LNCaP clone FGC (cell line): Measurements from ENCODE around the gene MED15.

Experiments
- DNase-seq: peaks from one replicate; pipeline ENCODE4 v3.0.0-alpha.2; 2011; ENCODE audit warnings: low read depth
- H3K4me3 ChIP-seq: 2 replicates; pipeline ENCODE4 v1.5.1; 2011; ENCODE audit warnings: mild to moderate bottlenecking, low read depth, low read length, control low read depth
- TF ChIP-seq, protein P1 (sequence below): IDR thresholded peaks from 2 replicates; pipeline ENCODE4 v1.5.1; 2012; ENCODE audit warnings: mild to moderate bottlenecking; ENCODE audit not compliant: control insufficient read depth, insufficient read depth; ENCODE audit errors: extremely low read depth

Gene MED15

DNA sequence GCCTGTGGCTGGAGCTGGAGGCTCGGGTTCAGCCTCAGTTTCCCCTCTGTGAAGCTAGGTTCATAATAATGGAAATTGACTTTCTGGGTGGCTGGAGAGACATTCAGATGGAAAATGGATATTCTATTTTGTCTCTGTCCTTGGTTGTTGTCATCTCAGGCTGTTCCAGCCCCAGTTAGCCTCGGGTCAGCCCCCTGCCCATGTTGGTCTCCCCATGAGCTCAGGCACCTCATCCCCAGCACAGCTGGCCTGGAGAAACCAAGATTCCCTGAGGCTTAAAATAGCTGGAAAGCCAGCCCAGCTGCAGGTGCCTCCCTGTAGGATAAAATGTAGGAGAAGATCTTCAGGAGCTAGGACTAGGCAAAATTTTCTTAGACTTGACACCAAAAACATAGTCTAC lies 129.5 kb downstream of the MED15 start:
- TF ChIP-seq, protein P1, sequence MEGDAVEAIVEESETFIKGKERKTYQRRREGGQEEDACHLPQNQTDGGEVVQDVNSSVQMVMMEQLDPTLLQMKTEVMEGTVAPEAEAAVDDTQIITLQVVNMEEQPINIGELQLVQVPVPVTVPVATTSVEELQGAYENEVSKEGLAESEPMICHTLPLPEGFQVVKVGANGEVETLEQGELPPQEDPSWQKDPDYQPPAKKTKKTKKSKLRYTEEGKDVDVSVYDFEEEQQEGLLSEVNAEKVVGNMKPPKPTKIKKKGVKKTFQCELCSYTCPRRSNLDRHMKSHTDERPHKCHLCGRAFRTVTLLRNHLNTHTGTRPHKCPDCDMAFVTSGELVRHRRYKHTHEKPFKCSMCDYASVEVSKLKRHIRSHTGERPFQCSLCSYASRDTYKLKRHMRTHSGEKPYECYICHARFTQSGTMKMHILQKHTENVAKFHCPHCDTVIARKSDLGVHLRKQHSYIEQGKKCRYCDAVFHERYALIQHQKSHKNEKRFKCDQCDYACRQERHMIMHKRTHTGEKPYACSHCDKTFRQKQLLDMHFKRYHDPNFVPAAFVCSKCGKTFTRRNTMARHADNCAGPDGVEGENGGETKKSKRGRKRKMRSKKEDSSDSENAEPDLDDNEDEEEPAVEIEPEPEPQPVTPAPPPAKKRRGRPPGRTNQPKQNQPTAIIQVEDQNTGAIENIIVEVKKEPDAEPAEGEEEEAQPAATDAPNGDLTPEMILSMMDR: no peak
- DNase-seq: no peak
- H3K4me3 ChIP-seq: no peak overlapping the region
